Mucosa of descending colon (tissue), 3 donors: ENCODE results near the gene FAM32A. TPM values are rescaled to one million over a fixed set of nuclear protein-coding genes. Genes with fewer than 3 reads are reported as not detected.

Source experiments
- ATAC-seq: fragments of 200-7000 bp; cut with Tn5 transposase; one replicate; pipeline ENCODE4 v1.9.1; 2020; ENCODE audit warnings: mild to moderate bottlenecking, moderate library complexity
- DNase-seq, 3 donors: peaks; one replicate each; pipeline ENCODE4 v3.0.0-alpha.2; 2020
- H3K36me3 ChIP-seq: fragments of 200-600 bp; one replicate; pipeline ENCODE4 v1.8.0; 2021; ENCODE audit warnings: low read depth, mild to moderate bottlenecking
- H3K4me1 ChIP-seq: fragments of 200-600 bp; one replicate; pipeline ENCODE4 v1.8.0; 2021; ENCODE audit warnings: low read depth, mild to moderate bottlenecking
- H3K4me3 ChIP-seq: fragments of 200-600 bp; one replicate; pipeline ENCODE4 v1.8.0; 2021; ENCODE audit warnings: mild to moderate bottlenecking
- H3K9me3 ChIP-seq: fragments of 200-600 bp; one replicate; pipeline ENCODE4 v1.8.0; 2021; ENCODE audit warnings: mild to moderate bottlenecking
- CTCF ChIP-seq: fragments of 200-600 bp; IDR thresholded peaks from one replicate; pipeline ENCODE4 v1.8.0; 2022; ENCODE audit warnings: antibody characterized with exemption, mild to moderate bottlenecking
- intact Hi-C, 2 donors: fragments of 100-400 bp; cut with DNase I in 1 of 2; cut with micrococcal nuclease in 1 of 2; formaldehyde crosslinking; loops; one replicate each; pipeline versions ENCODE4 v1.11.0 to v1.11.1; 2022; cut with DNase I, micrococcal nuclease
- total RNA-seq, 3 donors: library from RNA; stranded (reverse); fragmentation: NEBNext Ultra II Directional in 2 of 3; extraction: Animal tissue kit (Norgen Biotek cat#: 25700) in 2 of 3; gene quantifications; one replicate each; pipeline versions ENCODE4 v1.2.1 to v1.2.4, GENCODE V29; 2021 to 2023
- donor health status: DM: no; HTN: no; CAD: no; lungs with moderate emphysema.
- donor health status: DM: no; HTN: no; CAD: no.
- donor health status: DM: no; HTN: yes; CAD: no.

FAM32A gene
- total RNA-seq, 3 donors from 2014 or later: 77.1 to 88.3 (median 77.8) TPM

DNA sequence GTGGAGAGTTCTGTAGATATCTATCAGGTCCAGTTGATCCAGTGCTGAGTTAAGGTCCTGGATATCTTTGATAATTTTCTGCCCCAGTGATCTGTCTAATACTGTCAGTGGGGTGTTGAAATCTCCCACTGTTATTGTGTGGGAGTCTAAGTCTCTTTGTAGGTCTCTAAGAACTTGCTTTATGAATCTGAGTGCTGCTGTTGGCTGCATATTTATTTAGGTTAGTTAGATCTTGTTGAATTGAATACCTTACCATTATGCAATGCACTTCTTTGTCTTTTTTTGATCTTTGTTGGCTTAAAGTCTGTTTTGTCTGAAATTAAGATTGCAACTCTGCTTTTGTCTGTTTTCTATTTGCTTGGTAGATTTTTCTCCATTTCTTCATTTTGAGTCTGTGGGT is 27.9 kb downstream of the FAM32A start:
- no peak for TF ChIP-seq CTCF
- ATAC-seq: no peak
- no peaks in the 10 kb centered on the region for H3K36me3 ChIP-seq
- intact Hi-C loops: no loop called here
- H3K4me3 ChIP-seq: no peak overlapping the region
- no peak for DNase-seq
- H3K4me1 ChIP-seq: no peaks in the 10 kb centered on the region
- H3K9me3 ChIP-seq: no peaks in the 10 kb centered on the region

- intact Hi-C loops: no loop called here
- no peak overlapping the region for H3K4me3 ChIP-seq
- TF ChIP-seq CTCF: no peak
- DNase-seq (no peak), ATAC-seq (no peak)
- H3K9me3 ChIP-seq: peaks cover 20% of the 10 kb centered on the region
- H3K36me3 ChIP-seq: no peaks in the 10 kb centered on the region
- H3K4me1 ChIP-seq: no peaks in the 10 kb centered on the region
Observed at GRCh38 chr19:16216744-16217670, 31.8 kb downstream of the FAM32A start.

GRCh38 chr19:16217716-16218451 is 32.7 kb downstream of the FAM32A start:
- TF ChIP-seq CTCF: no peak
- DNase-seq (no peak), ATAC-seq (no peak)
- Histone ChIP-seq H3K4me3 (no peak overlapping the region), H3K4me1 (no peaks in the 10 kb centered on the region), H3K9me3 (peaks cover 20% of the 10 kb centered on the region), H3K36me3 (no peaks in the 10 kb centered on the region)
- intact Hi-C loops: no loop called here

DNA sequence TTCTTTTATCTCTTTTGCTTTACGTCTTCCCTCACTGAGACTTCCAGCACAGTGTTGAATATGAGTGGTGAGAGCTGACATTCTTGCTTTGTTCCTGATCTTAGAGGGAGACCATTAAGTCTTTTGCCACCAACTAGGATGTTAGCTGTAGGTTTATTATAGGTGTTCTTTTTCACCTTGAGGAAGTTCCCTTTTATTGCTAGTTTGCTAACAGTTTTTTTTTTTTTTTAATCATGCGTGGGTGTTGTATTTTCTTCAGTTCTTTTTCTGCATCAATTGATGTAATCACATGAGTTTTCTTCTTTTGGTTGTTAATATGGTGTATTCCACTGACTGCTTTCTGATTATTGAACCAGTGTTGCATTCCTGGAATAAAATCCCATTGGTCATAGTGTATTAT is 33.6 kb downstream of the FAM32A start:
- H3K4me1 ChIP-seq: no peaks in the 10 kb centered on the region
- H3K4me3 ChIP-seq: no peak overlapping the region
- DNase-seq (no peak), ATAC-seq (no peak)
- peaks cover 20% of the 10 kb centered on the region for H3K9me3 ChIP-seq
- intact Hi-C loops: no loop called here
- no peak for TF ChIP-seq CTCF
- H3K36me3 ChIP-seq: no peaks in the 10 kb centered on the region

DNA sequence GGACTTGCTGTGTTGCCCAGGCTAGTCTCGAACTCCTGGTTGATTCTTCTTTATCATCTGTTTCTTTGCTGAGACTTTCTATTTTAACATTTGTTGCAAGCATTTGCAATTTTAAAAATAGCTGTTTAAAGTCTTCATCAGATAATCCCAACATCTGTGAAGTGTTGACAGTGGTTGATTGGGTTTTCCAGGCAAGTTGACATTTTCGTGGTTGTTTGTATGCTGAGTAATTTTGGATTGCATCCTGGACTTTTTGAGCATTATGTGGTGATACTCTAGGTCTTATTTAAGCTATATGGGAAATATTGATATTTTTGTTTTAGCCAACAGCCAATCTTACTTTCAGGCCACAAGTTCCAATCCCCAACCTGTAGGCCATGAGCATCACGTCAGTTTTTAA is 37.6 kb downstream of the FAM32A start:
- Histone ChIP-seq H3K36me3 (no peaks in the 10 kb centered on the region), H3K4me1 (no peaks in the 10 kb centered on the region), H3K4me3 (no peak overlapping the region), H3K9me3 (peaks cover 20% of the 10 kb centered on the region)
- no peak for TF ChIP-seq CTCF
- intact Hi-C loops: no loop called here
- ATAC-seq: no peak
- DNase-seq: no peak
